GM18858 (cell line): ENCODE measurements around the gene ICAM3.
A peak's percentile ranks its signal among the peaks of the same experiment; 100 is the strongest.
"Not testable (repeated sequence)": the region's sequence is repeated elsewhere in the genome, so short reads cannot be mapped to it uniquely, and the experiment has no call there.

ENCODE experiments used
- ATAC-seq: cut with Tn5 transposase; IDR thresholded peaks from one replicate; pipeline ENCODE4 v1.9.1; 2021; ENCODE audit not compliant: unreplicated experiment

Gene ICAM3

DNA sequence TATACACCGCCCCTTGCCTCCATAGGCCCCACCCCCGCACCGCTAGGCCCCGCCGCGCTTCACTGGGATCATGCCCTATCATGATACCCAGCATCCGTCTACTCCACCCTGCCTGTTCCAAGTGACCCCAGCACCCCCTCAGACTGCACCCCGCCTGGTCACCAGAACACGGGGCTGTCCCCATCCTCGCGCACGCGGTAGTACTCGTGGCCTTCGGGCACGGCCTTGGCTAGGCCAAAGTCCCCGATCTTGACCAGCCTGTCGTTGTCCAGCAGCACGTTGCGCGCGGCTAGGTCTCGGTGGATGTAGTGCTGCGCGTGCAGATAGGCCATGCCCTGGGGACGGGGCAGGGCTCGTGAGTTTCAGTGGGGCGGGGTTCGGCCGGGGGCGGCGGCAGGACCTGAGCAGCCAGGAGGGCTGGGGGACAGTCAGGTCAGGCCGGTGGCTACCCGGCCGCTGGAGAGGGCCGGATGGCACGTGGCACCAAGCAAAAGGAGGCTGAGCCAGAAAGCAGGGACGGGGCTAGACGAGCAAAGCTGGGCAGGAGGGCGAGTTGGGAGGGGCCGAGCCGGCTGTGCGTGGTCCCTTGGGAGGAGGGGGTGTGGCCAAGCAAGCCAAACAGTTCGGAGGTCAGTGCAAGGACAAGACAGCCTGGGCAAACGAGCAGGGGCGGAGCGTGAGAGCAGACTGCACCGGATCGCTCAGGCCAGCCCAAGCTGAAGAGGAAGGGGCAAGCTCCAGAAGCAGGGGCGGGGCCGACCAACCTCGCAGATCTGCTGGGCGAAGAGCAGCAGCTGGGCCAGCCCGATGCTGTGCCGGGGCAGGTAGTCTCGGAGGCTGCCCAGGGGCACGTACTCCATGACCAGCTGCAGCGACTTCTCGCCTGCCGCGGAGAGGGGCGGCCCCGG is 13.6 kb upstream of the ICAM3 start:
- ATAC-seq: no peak

DNA sequence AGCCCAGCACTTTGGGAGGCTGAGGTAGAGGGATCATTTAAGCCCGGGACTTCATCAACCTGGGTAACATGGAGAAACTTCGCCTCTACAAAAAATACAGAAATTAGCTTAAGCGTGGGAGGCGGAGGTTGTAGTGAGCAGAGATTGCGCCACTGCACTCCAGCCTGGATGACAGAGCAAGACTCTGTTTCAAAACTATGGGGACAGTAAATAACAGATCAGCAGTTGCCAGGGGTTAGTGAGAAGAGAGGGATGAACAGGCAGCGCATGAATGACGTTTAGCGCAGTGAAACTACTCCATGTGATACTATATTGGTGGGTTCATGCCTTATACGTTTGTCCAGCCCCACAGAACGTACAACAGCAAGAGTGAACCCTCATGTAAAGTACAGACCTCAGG is 7.1 kb upstream of the ICAM3 start:
- ATAC-seq: no peak

DNA sequence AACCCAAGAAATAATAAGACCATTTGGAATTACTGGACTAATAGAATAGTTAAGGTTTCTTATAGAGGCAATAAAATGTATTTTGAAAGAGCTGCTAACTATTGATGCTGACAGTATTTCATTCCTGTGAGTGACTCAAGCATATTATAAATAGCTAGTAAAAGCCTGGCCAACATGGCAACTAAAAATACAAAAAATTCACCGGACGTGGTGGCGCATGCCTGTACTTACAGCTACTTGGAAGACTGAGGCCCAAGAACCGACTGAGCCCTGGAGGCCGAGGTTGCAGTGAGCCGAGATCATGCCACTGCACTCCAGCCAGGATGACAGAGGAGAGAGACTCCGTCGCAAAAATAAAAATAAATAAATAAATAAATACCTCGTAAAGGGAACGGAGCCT is 5.4 kb upstream of the ICAM3 start:
- no peak for ATAC-seq

DNA sequence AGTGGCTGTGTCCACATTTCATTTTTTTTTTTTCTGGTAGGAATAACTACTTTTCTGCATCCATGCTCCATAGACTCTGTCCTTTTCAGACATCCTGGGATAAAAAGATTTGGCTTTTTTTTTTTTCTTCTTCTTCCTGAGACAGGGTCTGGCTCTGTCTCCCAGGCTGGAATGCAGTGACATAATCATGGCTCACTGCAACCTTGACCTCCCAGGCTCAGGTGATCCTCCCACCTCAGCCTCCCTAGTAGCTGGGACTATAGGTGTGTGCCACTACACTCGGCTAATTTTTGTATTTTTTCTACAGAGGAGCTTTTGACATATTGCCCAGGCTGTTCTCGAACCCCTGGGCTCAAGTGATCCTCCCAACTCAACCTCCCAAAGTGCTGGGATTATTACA is 4.1 kb upstream of the ICAM3 start:
- no peak for ATAC-seq

DNA sequence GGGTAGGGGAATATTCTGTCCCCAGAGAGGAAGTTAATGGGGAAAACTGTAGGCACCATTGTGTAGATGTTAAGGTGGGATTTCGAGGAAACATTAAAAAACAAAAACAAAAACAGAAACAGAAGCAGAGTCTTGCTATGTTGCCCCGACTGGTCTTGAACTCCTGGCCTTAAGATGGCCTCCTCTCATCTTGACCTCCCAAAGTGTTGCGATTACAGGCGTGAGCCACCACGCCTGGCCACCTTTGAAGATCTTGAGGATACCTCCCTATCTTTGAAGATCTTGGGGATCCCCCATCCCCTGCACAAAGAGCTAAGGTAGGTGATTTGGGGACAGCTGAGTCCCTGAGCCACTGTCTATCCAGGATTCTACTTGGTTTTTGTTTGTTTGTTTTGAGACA is 553 bp upstream of the ICAM3 start:
- ATAC-seq: no peak

DNA sequence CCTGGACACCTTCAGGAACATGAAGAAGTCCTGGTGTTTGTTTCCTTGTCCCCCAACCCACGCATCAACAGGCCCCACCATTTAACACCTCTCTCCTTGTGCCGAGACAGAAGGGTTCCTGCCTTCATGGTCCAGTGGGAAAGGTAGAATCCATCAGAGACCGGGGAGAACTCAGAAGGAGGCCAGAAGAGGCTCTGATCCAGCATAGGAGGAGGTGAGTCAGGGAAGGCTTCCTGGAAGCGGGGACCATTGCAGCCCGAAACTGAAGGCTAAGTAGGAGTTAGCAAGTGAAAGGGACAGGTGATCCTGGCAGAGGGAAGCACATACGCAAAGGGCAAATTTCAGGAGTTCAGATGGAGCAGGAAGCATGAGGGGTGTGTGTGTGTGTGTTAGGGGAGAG is 484 bp downstream of the ICAM3 start:
- no peak for ATAC-seq

DNA sequence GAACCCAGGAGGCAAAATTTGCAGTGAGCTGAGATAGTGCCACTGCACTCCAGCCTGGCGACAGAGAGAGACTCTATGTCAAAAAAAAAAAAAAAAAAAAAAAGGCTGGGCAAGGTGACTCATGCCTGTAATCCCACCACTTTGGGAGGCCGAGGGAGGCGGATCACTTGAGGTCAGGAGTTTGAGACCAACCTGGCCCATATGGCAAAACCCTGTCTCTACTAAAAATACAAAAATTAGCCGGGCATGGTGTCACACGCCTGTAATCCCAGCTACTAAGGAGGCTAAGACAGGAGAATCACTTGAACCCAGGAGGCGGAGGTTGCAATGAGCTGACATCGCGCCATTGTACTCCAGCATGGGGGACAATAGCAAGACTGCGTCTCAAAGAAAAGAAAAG is 2.7 kb downstream of the ICAM3 start:
- ATAC-seq: not testable (repeated sequence)

DNA sequence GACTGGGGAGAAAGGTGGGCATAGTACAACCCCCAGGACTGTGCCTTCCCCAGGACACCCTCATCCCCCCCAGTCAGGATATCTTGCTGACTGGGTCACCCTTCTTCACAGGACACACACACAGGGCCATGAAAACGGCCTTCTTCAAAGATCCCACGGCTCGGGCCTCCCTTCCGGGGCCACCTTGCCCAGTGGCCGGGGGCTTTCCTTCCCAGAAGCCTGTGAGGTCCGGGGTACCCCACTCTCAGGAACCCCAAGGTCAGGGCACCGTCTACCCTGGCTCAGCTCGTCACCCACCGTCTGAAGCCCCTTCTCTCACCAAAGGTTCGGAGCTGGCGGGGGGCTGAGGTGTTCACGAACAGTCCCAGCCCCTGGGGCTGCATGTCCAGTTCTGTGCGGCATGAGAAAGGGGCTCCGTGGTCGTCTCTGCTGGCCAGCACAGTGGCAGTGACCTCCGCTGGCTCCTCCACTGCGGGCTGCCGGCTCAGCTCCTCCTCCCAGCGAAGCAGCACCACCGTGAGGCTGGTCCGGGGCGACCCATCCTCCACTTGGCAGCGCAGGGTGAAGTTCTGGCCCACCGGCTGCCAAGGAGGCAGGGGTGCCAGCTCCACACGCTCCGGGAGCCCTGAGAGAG is 4.0 kb downstream of the ICAM3 start:
- ATAC-seq: no peak

DNA sequence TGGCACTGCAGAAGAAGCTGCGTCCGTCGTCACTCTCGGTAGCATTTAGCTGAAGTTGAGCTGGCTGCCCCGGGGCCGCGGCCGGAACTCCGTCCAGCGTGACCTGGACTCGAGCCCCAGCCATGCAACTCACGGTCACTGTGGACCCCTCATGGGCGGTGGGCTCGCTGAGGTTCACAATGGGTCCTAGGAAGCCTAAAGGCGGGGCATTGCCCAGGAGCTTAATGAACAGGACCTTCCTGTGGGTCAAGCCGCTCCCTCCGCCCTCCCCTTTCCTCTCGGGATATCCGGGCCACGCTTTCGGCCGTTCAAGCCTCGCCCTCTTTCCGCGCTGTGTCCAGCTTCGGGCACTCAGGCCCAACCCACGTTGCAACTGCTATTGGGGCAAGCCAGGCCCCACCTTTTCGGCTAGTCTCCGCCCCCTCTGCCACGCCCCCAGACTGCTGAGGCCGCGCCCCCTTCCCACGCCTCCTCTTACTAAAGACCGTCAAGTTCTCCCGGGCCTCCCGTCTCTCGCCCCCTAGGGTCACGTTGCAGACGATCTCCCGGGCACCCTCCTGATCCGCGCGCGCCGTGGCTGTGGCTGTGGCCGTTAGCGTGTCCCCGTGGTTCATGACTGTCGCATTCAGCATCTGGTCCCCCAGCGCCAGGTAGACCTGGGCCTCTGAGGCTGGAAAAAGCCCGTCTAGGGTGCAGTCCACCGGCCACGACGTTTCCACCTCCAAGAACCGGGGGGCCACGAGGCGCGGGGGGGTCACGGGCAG is 4.7 kb downstream of the ICAM3 start:
- ATAC-seq: no peak

DNA sequence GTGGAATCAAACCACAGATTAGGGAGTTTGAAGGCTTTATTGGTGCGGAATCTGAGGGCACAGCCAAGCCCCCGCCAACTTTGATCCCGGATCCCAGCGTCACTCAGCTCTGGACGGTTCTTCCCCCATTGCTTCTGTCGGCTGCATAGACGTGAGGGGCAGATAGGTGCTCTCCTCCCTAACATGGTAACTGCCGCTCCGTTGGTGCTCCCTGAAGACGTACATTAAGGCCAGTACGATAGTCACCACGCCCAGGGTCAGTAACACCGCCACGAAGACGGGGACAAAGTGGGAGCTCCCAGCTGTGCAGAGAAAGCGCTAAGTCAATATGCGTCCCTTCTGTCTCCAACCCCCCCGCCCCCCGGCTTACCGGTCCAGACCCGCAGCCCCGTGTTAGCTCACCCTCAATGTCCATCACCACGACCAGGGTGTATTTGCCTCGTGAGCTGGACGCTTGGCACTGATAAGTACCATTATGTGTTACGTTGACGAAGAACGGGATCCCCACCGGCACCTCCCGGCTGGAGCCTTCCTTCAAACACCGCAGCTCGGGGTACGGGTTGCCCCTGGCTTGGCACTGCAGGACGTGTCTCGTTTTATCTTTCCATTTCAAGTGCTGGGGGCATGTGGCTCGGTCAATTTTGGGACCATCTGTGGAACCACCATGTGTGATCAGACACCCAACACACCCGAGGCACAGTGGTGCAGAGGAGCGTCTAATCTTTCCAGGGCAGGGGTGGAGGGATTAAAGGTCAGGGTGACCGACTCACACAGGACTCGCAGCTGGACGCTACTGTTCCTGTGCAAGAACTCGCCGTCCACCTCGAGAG is 5.5 kb downstream of the ICAM3 start:
- no peak for ATAC-seq

DNA sequence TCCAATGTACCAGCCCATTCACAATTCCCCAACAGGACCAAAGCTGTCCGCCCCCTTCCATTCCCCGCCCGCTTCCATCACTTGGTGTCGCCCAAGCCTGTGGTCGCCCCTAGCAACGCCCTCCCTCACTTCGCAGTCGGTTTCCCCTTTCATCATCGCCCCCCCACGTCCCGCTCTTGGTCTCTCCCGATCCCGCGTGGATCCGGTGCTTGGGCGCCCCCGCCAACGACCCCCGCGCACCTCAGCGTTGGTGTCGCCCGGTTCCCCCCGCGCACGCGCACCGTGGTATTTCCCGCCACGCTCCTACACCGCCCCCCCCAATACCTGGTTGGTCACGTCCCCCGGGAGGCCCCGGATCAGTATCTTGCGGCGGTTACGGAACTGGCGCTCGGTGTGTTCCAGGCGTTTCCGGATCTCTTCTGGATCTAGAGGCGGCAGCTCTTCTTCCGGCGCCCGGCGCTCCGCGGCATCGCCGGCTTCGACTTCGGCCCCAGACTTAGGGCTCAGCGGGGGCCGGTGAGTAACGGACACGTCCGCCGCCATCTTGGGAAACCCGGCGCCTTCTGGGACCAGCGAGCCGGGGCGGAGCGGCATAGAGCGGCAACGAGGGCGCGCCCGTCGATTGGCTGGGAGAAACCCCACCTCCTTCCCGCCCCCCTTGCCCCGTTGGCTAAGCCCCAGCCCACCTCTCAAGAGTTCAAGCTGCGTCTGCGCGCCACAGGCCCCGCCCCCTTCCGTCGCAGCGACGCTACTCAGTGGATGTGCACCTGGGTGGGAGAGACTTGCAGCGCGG is 6.3 kb downstream of the ICAM3 start, which contains the start of gene RAVER1:
Gene RAVER1, minus strand, starts transcription at position 565 of the 793 bp plus-strand sequence. Its CDS starts 22 bp downstream, at position 543.
- ATAC-seq: peak; percentile 59

DNA sequence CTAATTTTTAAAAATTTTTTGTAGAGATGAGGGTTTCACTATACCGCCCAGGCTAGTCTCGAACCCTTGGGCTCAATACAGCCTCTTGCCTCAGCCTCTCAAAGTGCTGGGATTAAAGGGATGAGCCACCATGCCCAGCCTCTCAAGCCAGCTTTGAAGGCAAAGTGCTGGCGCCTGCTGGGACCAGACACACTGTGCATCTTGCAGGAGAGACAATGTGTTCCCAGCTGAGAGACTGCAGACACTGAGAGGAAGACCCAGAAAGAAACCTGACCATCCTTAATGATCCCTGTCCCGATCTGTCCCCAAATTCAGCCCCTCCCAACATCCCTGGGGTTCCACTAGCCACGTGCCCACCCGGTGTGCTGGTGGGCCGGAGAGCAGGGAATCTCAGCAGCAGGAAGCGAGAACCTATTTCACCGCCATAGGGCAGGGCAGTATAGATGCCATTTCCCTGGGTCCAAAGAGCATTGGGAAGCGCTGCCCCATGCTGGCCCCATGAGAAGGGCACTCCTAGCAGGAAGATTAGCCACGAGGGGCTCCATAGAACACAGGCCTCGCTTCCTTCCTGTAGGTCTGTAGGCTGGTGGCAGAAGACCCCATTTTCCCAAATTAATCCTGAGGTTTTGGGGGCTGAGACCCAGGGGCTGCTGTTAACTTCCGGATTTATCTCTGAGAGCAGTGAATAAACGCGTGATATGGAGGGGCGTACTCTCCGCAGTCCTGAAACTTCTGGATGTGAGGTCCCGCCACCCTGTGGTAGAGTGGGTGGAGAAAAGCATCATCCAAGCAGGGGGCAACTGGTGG is 7.1 kb downstream of the ICAM3 start:
- ATAC-seq: no peak

DNA sequence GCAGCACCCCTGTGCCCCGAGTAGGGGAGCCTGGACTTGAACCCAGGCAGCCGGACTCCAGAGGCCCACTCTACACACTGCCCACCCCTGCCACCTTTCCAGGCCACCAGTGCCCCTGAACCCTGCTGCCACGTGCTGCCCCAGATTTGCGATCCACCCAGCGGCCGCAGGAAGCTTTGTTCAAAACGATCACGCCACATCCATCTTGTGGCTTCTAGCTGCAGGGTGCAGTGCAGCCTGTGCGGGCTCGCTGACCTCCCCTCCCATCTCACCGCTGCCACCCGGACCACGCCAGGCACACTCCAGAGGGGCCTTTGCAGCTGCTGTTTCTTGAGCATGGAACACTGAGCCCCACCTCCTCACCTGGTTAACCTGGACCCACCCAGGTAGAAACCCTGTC is 9.9 kb downstream of the ICAM3 start:
- no peak for ATAC-seq

DNA sequence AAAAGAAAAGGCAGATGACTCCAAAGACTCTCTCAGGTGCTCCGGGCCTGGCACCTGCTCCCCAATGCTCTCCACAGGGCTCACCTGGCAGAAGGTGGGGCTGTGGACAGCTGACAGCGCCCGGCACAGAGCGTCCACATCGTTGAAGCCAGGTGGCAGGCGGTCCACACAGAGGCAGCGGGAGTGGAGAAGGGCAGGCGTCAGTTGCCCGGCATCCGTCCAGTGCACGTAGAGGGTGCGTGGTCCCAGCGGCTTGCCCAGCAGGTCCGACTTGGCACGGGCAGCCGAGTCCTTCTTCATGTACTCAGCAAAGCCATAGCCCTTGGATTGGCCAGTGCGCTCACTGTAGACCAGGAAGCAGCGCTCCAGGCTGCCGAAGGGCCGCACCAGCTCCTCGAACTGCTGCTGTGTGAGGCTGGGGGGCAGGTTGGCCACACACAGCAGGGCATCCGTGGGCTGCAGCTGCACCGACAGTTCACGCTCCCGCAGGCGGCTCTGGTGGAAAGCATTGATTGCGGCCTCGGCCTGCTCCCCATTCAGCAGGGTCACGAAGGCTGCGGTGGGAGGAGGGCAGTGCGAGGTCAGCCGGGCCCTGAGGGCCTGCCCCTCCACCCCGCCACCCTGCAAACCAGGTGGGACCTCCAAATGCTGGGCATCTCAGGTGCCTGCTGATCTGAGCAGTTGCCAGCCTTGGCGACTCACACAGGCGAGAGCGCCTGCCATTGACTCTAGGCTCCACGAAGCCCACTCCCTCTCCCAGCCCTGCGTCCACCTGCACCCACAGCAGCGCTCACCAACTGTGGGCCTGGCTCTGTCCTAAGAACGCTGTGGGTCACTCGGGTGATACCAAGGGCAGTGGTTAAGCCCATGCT is 10.6 kb downstream of the ICAM3 start:
- no peak for ATAC-seq

DNA sequence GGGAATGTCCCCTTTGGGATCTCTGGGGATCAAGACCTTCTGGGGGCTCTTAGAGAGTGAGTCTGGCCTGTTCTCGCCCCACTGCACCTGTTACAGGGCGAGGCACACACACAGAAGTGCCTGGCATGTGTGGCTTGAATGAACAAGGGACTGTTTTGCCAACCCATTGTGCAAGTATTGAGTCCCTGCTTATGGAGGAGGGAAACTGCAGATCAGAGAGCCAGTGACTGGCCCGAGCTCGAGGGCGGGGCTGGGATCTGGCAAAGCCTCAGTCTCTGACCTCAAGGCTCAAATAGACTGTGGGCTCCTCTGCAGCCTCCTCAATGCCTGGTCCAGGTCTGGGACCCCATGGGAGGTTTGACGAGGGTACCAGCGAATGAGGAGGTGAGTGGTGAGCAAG is 11.6 kb downstream of the ICAM3 start:
- ATAC-seq: no peak

DNA sequence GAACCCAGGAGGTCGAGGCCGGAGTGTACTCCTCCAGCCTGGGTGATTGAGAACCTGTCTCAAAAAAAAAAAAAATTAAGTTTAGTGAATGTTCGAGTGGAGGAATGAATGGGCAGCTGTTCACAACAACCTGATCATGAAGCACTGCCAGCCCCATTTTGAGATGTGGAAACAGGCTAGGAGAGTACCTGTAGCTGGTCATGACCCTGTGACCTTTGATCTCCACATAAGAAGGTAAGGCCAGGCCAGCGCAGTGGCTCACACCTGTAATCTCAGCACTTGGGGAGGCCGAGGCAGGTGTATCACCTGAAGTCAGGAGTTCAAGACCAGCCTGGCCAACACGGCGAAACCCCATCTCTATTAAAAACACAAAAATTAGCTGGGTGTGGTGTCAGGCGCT is 13.7 kb downstream of the ICAM3 start:
- no peak for ATAC-seq

DNA sequence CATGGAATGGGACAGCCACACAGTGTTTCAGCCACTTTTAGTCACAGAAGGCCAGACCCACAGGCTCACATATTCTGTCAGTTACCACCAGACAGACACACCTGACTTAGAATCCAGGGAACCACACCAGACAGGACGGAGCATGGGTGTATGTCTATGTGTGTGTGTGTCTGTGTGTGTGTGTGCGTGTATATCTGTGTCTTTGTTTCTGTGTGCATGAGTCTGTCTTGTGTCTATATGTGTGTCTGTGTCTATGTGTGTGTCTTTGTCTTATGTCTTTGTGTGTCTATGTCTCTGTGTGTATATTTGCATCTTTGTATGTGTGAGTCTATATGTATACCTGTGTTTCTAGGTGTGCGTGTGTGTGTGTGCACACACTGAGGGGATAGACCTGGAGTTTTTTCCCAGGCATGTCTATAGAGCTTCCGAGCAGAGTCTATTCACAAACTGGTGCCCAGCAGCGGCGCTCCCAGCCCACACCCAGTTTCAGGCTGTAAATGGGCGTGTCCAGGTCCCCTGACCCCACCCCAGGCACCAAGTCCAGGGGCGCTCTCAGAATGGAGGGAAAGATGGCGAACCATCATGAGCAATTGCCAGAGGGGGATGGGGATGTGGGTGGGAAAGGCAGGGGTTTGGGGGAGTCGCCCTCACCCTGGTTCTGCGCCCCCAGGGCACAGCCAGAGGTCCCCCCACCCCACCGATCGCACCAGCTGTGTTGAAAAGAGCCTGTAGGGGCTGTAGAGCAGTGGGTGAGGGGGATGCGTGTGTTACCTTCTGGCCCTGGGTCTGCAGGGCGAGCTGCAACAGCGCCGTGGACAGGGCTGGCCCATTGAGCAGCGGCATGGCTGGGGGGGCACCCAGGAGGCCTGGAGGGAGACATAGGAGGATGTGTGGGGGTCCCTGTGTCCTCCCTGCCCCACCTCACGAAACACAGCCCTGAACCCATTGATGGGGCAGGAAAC is 17.3 kb downstream of the ICAM3 start:
- no peak for ATAC-seq
